HepG2 (cell line): ENCODE data around the gene SEZ6L. TPM values are rescaled to one million over a fixed set of nuclear protein-coding genes. Genes with fewer than 3 reads are reported as not detected.

Experiments used
- ATAC-seq: fragments of 200-7000 bp; cut with Tn5 transposase; 3 replicates; pipeline ENCODE4 v1.9.1; 2020; ENCODE audit warnings: mild to moderate bottlenecking, moderate library complexity
- BruUV-seq: library from RNA; stranded (reverse); fragments of 400-500 nt; replicated peaks from 2 replicates; lab custom pipeline; 2021; lab: Mats Ljungman, UMichigan
- CTCF ChIA-PET: fragments of 300-600 bp; formaldehyde crosslinking; extraction: SDS; loops from one replicate; lab custom pipeline; 2021; ENCODE audit warnings: low total read pairs, inconsistent platforms, low intra/inter-chr PET ratio; lab: Yijun Ruan, JAX
- POLR2A ChIA-PET: fragments of 350-600 bp; sonication (Branson Sonifier 250); formaldehyde crosslinking; loops from one replicate; lab custom pipeline; 2020; ENCODE audit warnings: antibody characterized with exemption, inconsistent platforms; lab: Yijun Ruan, JAX
- DNase-seq: peaks from one replicate; pipeline ENCODE4 v3.0.0-alpha.2; 2015; ENCODE audit warnings: low spot score
- FAIRE-seq: peaks from 3 replicates; lab custom pipeline; 2011; peaks lifted over from hg19 to GRCh38; lab: Jason Lieb, UNC
- H2AFZ ChIP-seq: one replicate; pipeline ENCODE4 v1.6.1; 2011; ENCODE audit warnings: low read length, inconsistent platforms
- H3K27ac ChIP-seq: fragments of 300-600 bp; 3 replicates; pipeline ENCODE4 v1.8.0; 2011; ENCODE audit warnings: mixed run types, mild to moderate bottlenecking, mixed read lengths, low read length, inconsistent platforms; ENCODE audit not compliant: insufficient read depth; ENCODE audit errors: extremely low read length
- H3K27me3 ChIP-seq, 2 experiments: fragments of 200-600 bp in 1 of 2; 2 replicates in 1 of 2; 3 replicates in 1 of 2; pipeline versions ENCODE4 v1.6.0 to v1.8.0; 2011; ENCODE audit warnings: low read length in 2 of 2, mild to moderate bottlenecking in 2 of 2, moderate library complexity in 2 of 2, inconsistent platforms in 1 of 2; ENCODE audit not compliant: insufficient read depth in 2 of 2, control insufficient read depth in 1 of 2
- H3K36me3 ChIP-seq, 2 experiments: fragments of 200-600 bp in 1 of 2; replicated peaks in 1 of 2; 2 replicates in 1 of 2; 3 replicates in 1 of 2; pipeline versions ENCODE4 v1.5.1 to v1.8.0; 2011; ENCODE audit warnings: low read length in 2 of 2, inconsistent platforms in 1 of 2; ENCODE audit not compliant: insufficient read depth in 2 of 2, control insufficient read depth in 1 of 2
- H3K4me1 ChIP-seq: 2 replicates; pipeline ENCODE4 v1.5.1; 2012; ENCODE audit warnings: low read length, inconsistent platforms; ENCODE audit not compliant: insufficient read depth
- H3K4me2 ChIP-seq: 2 replicates; pipeline ENCODE4 v1.6.0; 2011; ENCODE audit warnings: low read depth, low read length, inconsistent platforms
- H3K4me3 ChIP-seq, 3 experiments: fragments of 200-600 bp in 1 of 3; sonication (generic), shearing (Covaris generic) in 1 of 3; replicated peaks in 1 of 3; 2 replicates each; pipeline ENCODE4 v1.5.1; 2011 to 2016; ENCODE audit warnings: low read length in 3 of 3, inconsistent platforms in 2 of 3, low read depth in 2 of 3, mild to moderate bottlenecking in 2 of 3, control low read depth in 1 of 3, mixed read lengths in 1 of 3; ENCODE audit not compliant: insufficient read depth in 1 of 3
- H3K79me2 ChIP-seq: one replicate; pipeline ENCODE4 v1.6.1; 2011; ENCODE audit warnings: low read length, inconsistent platforms; ENCODE audit not compliant: insufficient read depth
- H3K9ac ChIP-seq: 2 replicates; pipeline ENCODE4 v1.6.0; 2011; ENCODE audit warnings: mild to moderate bottlenecking, low read depth, low read length, inconsistent platforms; ENCODE audit not compliant: insufficient read depth
- H3K9me3 ChIP-seq: 2 replicates; pipeline ENCODE4 v1.5.1; 2012; ENCODE audit warnings: mild to moderate bottlenecking, low read length
- H4K20me1 ChIP-seq: 2 replicates; pipeline ENCODE4 v1.6.0; 2011; ENCODE audit warnings: inconsistent platforms, mild to moderate bottlenecking, low read length, moderate library complexity; ENCODE audit not compliant: insufficient read depth
- AGO2 ChIP-seq: fragments of 200-400 bp; formaldehyde crosslinking; optimal IDR thresholded peaks from 2 replicates; pipeline ENCODE3; 2017; ENCODE audit warnings: mild to moderate bottlenecking, low read depth, low read length, moderate library complexity
- ATM ChIP-seq: fragments of 450-650 bp; IDR thresholded peaks from 2 replicates; pipeline ENCODE4 v1.7.1; 2017; ENCODE audit warnings: mild to moderate bottlenecking, borderline replicate concordance
- CHCHD3 ChIP-seq: sonication (generic); formaldehyde crosslinking; IDR thresholded peaks from 2 replicates; pipeline ENCODE4 v1.8.0; 2022; ENCODE audit warnings: mild to moderate bottlenecking, missing genetic modification reagents, moderate library complexity
- CHD4 ChIP-seq: fragments of 200-600 bp; sonication (generic); IDR thresholded peaks from 2 replicates; pipeline ENCODE4 v1.7.0; 2017; ENCODE audit warnings: mild to moderate bottlenecking, low read length, borderline replicate concordance
- DNMT3B ChIP-seq: conservative IDR thresholded peaks from 2 replicates; pipeline ENCODE4 v1.6.1; 2016; ENCODE audit warnings: missing biosample characterization, control low read depth
- DRAP1 ChIP-seq: IDR thresholded peaks from 2 replicates; pipeline ENCODE4 v1.6.1; 2016; ENCODE audit warnings: missing genetic modification reagents, missing compliant biosample characterization
- ERF ChIP-seq: IDR thresholded peaks from 2 replicates; pipeline ENCODE4 v1.6.1; 2018; ENCODE audit warnings: missing biosample characterization, missing genetic modification reagents
- ETS1 ChIP-seq: sonication (generic); formaldehyde crosslinking; IDR thresholded peaks from 2 replicates; pipeline ENCODE4 v1.4.0; 2020; ENCODE audit warnings: missing genetic modification reagents
- GATAD1 ChIP-seq: IDR thresholded peaks from 2 replicates; pipeline ENCODE4 v1.6.1; 2016; ENCODE audit warnings: missing genetic modification reagents, missing compliant biosample characterization
- HNRNPH1 ChIP-seq: fragments of 200-400 bp; formaldehyde crosslinking; optimal IDR thresholded peaks from 2 replicates; pipeline ENCODE3; 2017; ENCODE audit warnings: mild to moderate bottlenecking, low read depth, low read length
- SOX13 ChIP-seq, 3 experiments: fragments of 450-650 bp in 1 of 3; sonication (generic) in 1 of 3; formaldehyde crosslinking in 1 of 3; IDR thresholded peaks in 2 of 3; conservative IDR thresholded peaks in 1 of 3; 2 replicates each; pipeline versions ENCODE4 v1.5.0 to v1.6.1; 2016 to 2020; ENCODE audit warnings: antibody characterized with exemption in 1 of 3, mild to moderate bottlenecking in 1 of 3, missing compliant biosample characterization in 1 of 3, missing genetic modification reagents in 1 of 3, moderate library complexity in 1 of 3
- ZNF260 ChIP-seq: sonication (generic); formaldehyde crosslinking; IDR thresholded peaks from 2 replicates; pipeline ENCODE4 v1.4.0; 2020; ENCODE audit warnings: missing genetic modification reagents, low read depth, mild to moderate bottlenecking, borderline replicate concordance
- ZNF652 ChIP-seq: IDR thresholded peaks from 2 replicates; pipeline ENCODE4 v1.6.1; 2016; ENCODE audit warnings: low read depth, borderline replicate concordance
- ZNF768 ChIP-seq: sonication (generic); formaldehyde crosslinking; IDR thresholded peaks from 2 replicates; pipeline ENCODE4 v1.4.0; 2020; ENCODE audit warnings: missing genetic modification reagents
- ZNF879 ChIP-seq: sonication (generic); formaldehyde crosslinking; IDR thresholded peaks from 2 replicates; pipeline ENCODE4 v1.8.1; 2023; ENCODE audit warnings: missing genetic modification reagents
- WGBS: methylation state at CpG from one replicate; pipeline ENCODE4 v1.1.6; 2017; ENCODE audit warnings: low lambda C conversion rate; 5-methylcytosine and 5-hydroxymethylcytosine counted together
- in situ Hi-C: cut with HindIII; loops from 2 replicates; pipeline ENCODE4 v1.10.0; 2017; ENCODE audit warnings: low pct_unique_long_range_greater_than_20kb; ENCODE audit not compliant: extremely low pct_ligation_motif_present
- intact Hi-C: fragments of 100-400 bp; cut with micrococcal nuclease; formaldehyde crosslinking; loops from one replicate; pipeline ENCODE4 v1.10.0; 2022; ENCODE audit not compliant: unreplicated experiment
- polyA plus RNA-seq, 8 experiments: library from polyadenylated mRNA; depleted of rRNA in 3 of 8; stranded (reverse) in 7 of 8; unstranded in 1 of 8; fragments of >200 nt; fragmentation: Illumina TruSeq in 4 of 8; extraction: Trizol in 4 of 8; gene quantifications; 2 replicates each; pipeline versions ENCODE4 v1.2.1 to v1.2.3, GENCODE V29; 2011 to 2016; ENCODE audit warnings: low read depth in 4 of 8, missing spikeins in 1 of 8, mixed read lengths in 1 of 8; ENCODE audit not compliant: insufficient read depth in 1 of 8
- total RNA-seq, 5 experiments: library from RNA; depleted of rRNA; stranded (reverse); fragments of >200 nt; fragmentation: Illumina TruSeq; extraction: Trizol; gene quantifications; 2 replicates each; pipeline ENCODE4 v1.2.3, GENCODE V29; 2016; ENCODE audit warnings: low read depth in 1 of 5

Gene SEZ6L
- total and polyA plus RNA-seq, 2 of the 13 experiments (the other 11 are each of a cell fraction or from before 2014, with no cell fraction given) = not detected

- CTCF ChIA-PET = no interaction called here
- TF ChIP-seq DRAP1 (CRISPR knock-in tag) = no peak
- H3K36me3 ChIP-seq = no peaks in the 10 kb centered on the region
- no peak overlapping the region for H2AFZ ChIP-seq
- no peaks in the 10 kb centered on the region for H4K20me1 ChIP-seq
- no peaks in the 10 kb centered on the region for H3K9me3 ChIP-seq
- no peak overlapping the region for H3K4me2 ChIP-seq
- in situ Hi-C loops = no loop called here
- peaks cover 0 to 30% of the 10 kb centered on the region in 2 experiments; a peak in 2 of 5 replicates for H3K27me3 ChIP-seq
- no peaks in the 10 kb centered on the region for H3K4me1 ChIP-seq
- ATAC-seq (no peak), FAIRE-seq (no peak), DNase-seq (no peak)
- intact Hi-C loops = no loop called here
- BruUV-seq = no TSS peak
- H3K4me3 ChIP-seq = no peak overlapping the region
- no peaks in the 10 kb centered on the region for H3K79me2 ChIP-seq
- no peak overlapping the region for H3K27ac ChIP-seq
- H3K9ac ChIP-seq = no peak overlapping the region
- WGBS = 23% methylated on average over 9 of the region's 10 CpGs
- POLR2A ChIA-PET = no interaction called here
These were observed 211.0 kb downstream of the SEZ6L start for GRCh38 chr22:26380072-26380830.

- Histone ChIP-seq H3K9me3 (no peaks in the 10 kb centered on the region), H3K27me3 (peaks cover 0 to 30% of the 10 kb centered on the region in 2 experiments; a peak in 2 of 5 replicates), H3K4me3 (no peak overlapping the region), H3K4me2 (no peak overlapping the region), H4K20me1 (no peaks in the 10 kb centered on the region), H3K9ac (no peak overlapping the region), H3K27ac (no peak overlapping the region), H3K4me1 (no peaks in the 10 kb centered on the region), H2AFZ (no peak overlapping the region), H3K79me2 (no peaks in the 10 kb centered on the region), H3K36me3 (no peaks in the 10 kb centered on the region)
- intact Hi-C loops = no loop called here
- WGBS = 1% methylated on average over 3 of the region's 3 CpGs
- ChIA-PET CTCF (no interaction called here), POLR2A (no interaction called here)
- ATAC-seq = no peak
- no peak for FAIRE-seq
- in situ Hi-C loops = no loop called here
- no peak for DNase-seq
- no TSS peak for BruUV-seq
- no peak for TF ChIP-seq CHD4
- no peak for TF ChIP-seq ZNF879 (CRISPR knock-in tag)
- TF ChIP-seq ATM = no peak
- TF ChIP-seq ERF (CRISPR knock-in tag) = no peak
- TF ChIP-seq GATAD1 (CRISPR knock-in tag) = no peak
- TF ChIP-seq ZNF260 (CRISPR knock-in tag) = no peak
- TF ChIP-seq ETS1 (CRISPR knock-in tag) = no peak
- TF ChIP-seq DNMT3B = no peak
- TF ChIP-seq ZNF768 (CRISPR knock-in tag) = no peak
- TF ChIP-seq SOX13 (IDR thresholded peaks at IDR 0.05) = no peak
- no peak for TF ChIP-seq SOX13 (CRISPR knock-in tag; conservative IDR thresholded peaks at IDR 0.05 in 1 of 2, IDR thresholded peaks at IDR 0.05 in 1 of 2)
- TF ChIP-seq HNRNPH1 = no peak
- TF ChIP-seq ZNF652 (CRISPR knock-in tag) = no peak
- no peak for TF ChIP-seq AGO2
- no peak for TF ChIP-seq CHCHD3 (CRISPR knock-in tag)
These were observed 213.5 kb downstream of the SEZ6L start for GRCh38 chr22:26382782-26383181.
